Lung (tissue), 12 donors: ENCODE data around the gene FOXD1. TPM values are rescaled to one million over a fixed set of nuclear protein-coding genes. Genes with fewer than 3 reads are reported as not detected.
"Not testable (repeated sequence)": the region's sequence is repeated elsewhere in the genome, so short reads cannot be mapped to it uniquely, and the experiment has no call there.

ENCODE experiments used
- ATAC-seq: fragments of 200-7000 bp; cut with Tn5 transposase; one replicate; pipeline ENCODE4 v1.9.1; 2020; ENCODE audit warnings: moderate number of reproducible peaks; ENCODE audit not compliant: insufficient read depth, low FRiP score
- DNase-seq, 3 donors: peaks; one replicate each; pipeline ENCODE4 v3.0.0-alpha.2; 2013 to 2017
- H3K27ac ChIP-seq, 2 donors: one replicate each; pipeline ENCODE4 v1.5.1; 2013; ENCODE audit warnings: mild to moderate bottlenecking in 2 of 2, moderate library complexity in 2 of 2, control low read depth in 1 of 2, inconsistent platforms in 1 of 2, low read depth in 1 of 2, low read length in 1 of 2
- H3K27me3 ChIP-seq, 3 donors: one replicate each; pipeline ENCODE4 v1.5.1; 2013; ENCODE audit warnings: low read length in 2 of 3; ENCODE audit not compliant: control insufficient read depth in 3 of 3, insufficient read depth in 3 of 3
- H3K36me3 ChIP-seq, 4 donors: one replicate each; pipeline ENCODE4 v1.5.1; 2013; ENCODE audit warnings: low read length in 4 of 4, mild to moderate bottlenecking in 1 of 4, moderate library complexity in 1 of 4; ENCODE audit not compliant: control insufficient read depth in 4 of 4, insufficient read depth in 4 of 4
- H3K4me1 ChIP-seq, 5 donors: one replicate each; pipeline ENCODE4 v1.5.1; 2013; ENCODE audit warnings: low read length in 5 of 5, mild to moderate bottlenecking in 2 of 5, moderate library complexity in 1 of 5; ENCODE audit not compliant: control insufficient read depth in 5 of 5, insufficient read depth in 5 of 5
- H3K4me3 ChIP-seq: one replicate; pipeline ENCODE4 v1.5.1; 2013; ENCODE audit warnings: mild to moderate bottlenecking, control low read depth, moderate library complexity
- H3K9ac ChIP-seq, 2 donors: one replicate each; pipeline ENCODE4 v1.5.1; 2013; ENCODE audit warnings: low read length in 2 of 2, control low read depth in 1 of 2; ENCODE audit not compliant: insufficient read depth in 1 of 2
- H3K9me3 ChIP-seq, 4 donors: one replicate each; pipeline ENCODE4 v1.5.1; 2013; ENCODE audit warnings: low read length in 3 of 4, mild to moderate bottlenecking in 1 of 4, moderate library complexity in 1 of 4; ENCODE audit not compliant: control insufficient read depth in 4 of 4, insufficient read depth in 3 of 4
- CTCF ChIP-seq: IDR thresholded peaks from 2 replicates; pipeline ENCODE4 v1.5.1; 2012; ENCODE audit warnings: mild to moderate bottlenecking; ENCODE audit errors: control extremely low read depth, extremely low read depth
- WGBS, 2 donors: extraction: QIAGEN DNeasy Blood & Tissue Kit; methylation state at CpG; one replicate each; pipeline ENCODE4 v1.1.7; 2013; 5-methylcytosine and 5-hydroxymethylcytosine counted together
- polyA plus RNA-seq, 2 donors: library from polyadenylated mRNA; stranded (reverse); fragments of 200-250 nt; gene quantifications; one replicate each; pipeline ENCODE4 v1.2.1, GENCODE V29; 2013
- total RNA-seq, 2 donors: library from RNA; depleted of rRNA in 1 of 2; stranded (reverse); fragments of >200 nt in 1 of 2; gene quantifications; one replicate each; pipeline ENCODE4 v1.2.1, GENCODE V29; 2014 to 2021
- donor health status: control.
- donor health status: control.
- donor health status: Bipolar disorder and iron deficiency.
- donor health status: healthy.
- donor health status: DM: yes; HTN: yes; CAD: no.

The FOXD1 gene
- total and polyA plus RNA-seq, 4 donors, result 0.20 to 0.46 (median 0.29) TPM

GRCh38 chr5:73472116-73472515 is 23.5 kb upstream of the FOXD1 start:
- no peak overlapping the region for H3K27ac ChIP-seq
- no peak for TF ChIP-seq CTCF
- 88 to 95% methylated on average over 3 of the region's 3 CpGs for WGBS, 2 donors
- H3K9me3 ChIP-seq, result peaks cover 0 to 4% (median 0%) of the 10 kb centered on the region in 4 donors
- DNase-seq (no peak), ATAC-seq (no peak)
- H3K9ac ChIP-seq, result no peak overlapping the region
- peaks cover 0 to 5% (median 5%) of the 10 kb centered on the region in 3 donors for H3K27me3 ChIP-seq
- H3K36me3 ChIP-seq, result no peaks in the 10 kb centered on the region
- H3K4me1 ChIP-seq, result no peaks in the 10 kb centered on the region
- no peak overlapping the region for H3K4me3 ChIP-seq

- H3K36me3 ChIP-seq, result no peaks in the 10 kb centered on the region
- no peak for ATAC-seq
- no peak overlapping the region for H3K27ac ChIP-seq
Observed at GRCh38 chr5:73471654-73472053, 23.1 kb upstream of the FOXD1 start.

DNA sequence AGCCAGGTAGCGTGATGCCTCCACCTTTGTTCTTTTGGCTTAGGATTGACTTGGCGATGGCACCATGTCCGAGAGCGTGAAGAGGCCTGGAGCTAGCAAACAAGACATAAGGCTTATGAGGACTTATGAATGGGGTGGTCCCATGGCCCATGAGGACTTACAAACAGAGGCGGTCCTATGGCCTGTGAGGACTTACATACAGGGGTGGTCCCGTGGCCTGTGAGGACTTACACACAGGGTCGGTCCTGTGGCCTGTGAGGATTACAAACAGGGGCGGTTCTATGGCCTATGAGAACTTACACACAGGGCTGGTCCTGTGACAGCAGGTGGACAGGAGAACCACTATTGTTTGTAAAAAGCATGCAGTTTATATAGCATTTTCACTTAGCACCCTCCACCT is 21.3 kb upstream of the FOXD1 start:
- Histone ChIP-seq H3K9ac (no peak overlapping the region), H3K27me3 (peaks cover 0 to 2% (median 0%) of the 10 kb centered on the region in 3 donors)
- WGBS, 2 donors, result 90 to 95% methylated on average over 8 of the region's 8 CpGs

More at GRCh38 chr5:73471654-73472053, 23.1 kb upstream of the FOXD1 start:
- H3K27me3 ChIP-seq, result peaks cover 0 to 5% (median 5%) of the 10 kb centered on the region in 3 donors
- no peaks in the 10 kb centered on the region for H3K4me1 ChIP-seq
- TF ChIP-seq CTCF, result no peak
- H3K9ac ChIP-seq, result no peak overlapping the region
- H3K9me3 ChIP-seq, result peaks cover 0 to 4% (median 0%) of the 10 kb centered on the region in 4 donors
- H3K4me3 ChIP-seq, result no peak overlapping the region
- no peak for DNase-seq

DNA sequence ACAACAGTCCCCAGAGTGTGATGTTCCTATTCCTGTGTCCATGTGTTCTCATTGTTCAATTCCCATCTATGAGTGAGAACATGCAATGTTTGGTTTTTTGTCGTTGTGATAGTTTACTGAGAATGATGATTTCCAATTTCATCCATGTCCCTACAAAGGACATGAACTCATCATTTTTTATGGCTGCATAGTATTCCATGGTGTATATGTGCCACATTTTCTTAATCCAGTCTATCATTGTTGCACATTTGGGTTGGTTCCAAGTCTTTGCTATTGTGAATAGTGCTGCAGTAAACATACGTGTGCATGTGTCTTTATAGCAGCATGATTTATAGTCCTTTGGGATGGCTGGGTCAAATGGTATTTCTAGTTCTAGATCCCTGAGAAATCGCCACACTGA is 20.1 kb upstream of the FOXD1 start:
- not testable (repeated sequence) for H3K9ac ChIP-seq, H3K9me3 ChIP-seq, H3K4me1 ChIP-seq, H3K27me3 ChIP-seq, H3K36me3 ChIP-seq, H3K27ac ChIP-seq, H3K4me3 ChIP-seq, DNase-seq, ATAC-seq
- 82 to 87% methylated on average over 3 of the region's 3 CpGs for WGBS, 2 donors

More for the DNA sequence above, 21.3 kb upstream of the FOXD1 start:
- Histone ChIP-seq H3K36me3 (no peaks in the 10 kb centered on the region), H3K9me3 (peaks cover 0 to 4% (median 0%) of the 10 kb centered on the region in 4 donors), H3K4me3 (no peak overlapping the region), H3K4me1 (peaks cover 0 to 4% (median 0%) of the 10 kb centered on the region in 5 donors), H3K27ac (no peak overlapping the region)
- DNase-seq (no peak), ATAC-seq (no peak)
- TF ChIP-seq CTCF, result no peak
